Measurements from ENCODE around the gene RNASE12.
A peak's percentile ranks its signal among the peaks of the same experiment; 100 is the strongest.

Gene RNASE12

DNA sequence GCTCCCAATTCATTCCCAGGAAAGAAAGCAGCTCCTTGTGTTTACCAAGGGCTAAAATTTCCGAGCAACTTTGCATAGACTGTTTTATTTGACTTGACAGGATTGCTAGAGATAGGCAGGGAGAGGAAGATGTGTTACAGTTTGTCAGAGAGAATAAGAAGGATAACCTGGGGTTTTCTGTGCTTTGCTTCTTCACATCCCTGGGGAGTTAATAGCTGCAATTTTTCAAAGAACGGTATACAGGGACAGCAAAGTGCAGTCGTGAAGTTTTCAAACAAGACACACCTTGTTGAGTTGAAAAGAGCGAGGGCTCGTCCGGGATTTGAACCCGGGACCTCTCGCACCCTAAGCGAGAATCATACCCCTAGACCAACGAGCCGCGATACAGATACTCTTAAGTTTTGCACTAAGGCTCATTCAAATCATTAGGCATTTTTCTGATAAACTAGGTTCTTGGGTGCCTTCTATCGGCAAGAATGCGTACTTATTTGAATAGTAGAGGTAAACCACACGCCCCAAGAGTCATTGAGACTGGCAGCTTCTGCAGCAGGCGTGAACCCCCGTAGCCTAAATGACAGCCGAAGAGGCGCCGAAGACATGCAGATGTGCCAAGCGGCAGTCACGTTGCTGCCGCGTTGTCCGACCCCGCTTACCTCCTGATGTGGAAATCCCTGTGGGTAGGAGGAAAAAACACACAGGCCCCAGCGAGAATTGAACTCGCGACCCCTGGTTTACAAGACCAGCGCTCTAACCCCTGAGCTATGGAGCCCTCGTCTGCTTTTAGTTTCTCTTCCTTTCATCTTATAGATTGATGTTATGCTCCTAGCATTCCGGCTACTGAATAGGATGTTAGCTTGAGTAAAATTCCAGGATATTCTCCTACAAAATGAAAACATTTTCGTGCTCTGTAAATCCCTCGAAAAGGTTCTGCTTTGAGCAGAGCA is 22.2 kb upstream of the RNASE12 start:
- peaks cover 14% of the 10 kb centered on the region for H3K4me1 ChIP-seq (ENCODE audit: control insufficient read depth, insufficient read depth, low read length, unreplicated experiment)
- peak overlapping the region; percentile 80 for H3K4me3 ChIP-seq (ENCODE audit: low read depth, low read length)

DNA sequence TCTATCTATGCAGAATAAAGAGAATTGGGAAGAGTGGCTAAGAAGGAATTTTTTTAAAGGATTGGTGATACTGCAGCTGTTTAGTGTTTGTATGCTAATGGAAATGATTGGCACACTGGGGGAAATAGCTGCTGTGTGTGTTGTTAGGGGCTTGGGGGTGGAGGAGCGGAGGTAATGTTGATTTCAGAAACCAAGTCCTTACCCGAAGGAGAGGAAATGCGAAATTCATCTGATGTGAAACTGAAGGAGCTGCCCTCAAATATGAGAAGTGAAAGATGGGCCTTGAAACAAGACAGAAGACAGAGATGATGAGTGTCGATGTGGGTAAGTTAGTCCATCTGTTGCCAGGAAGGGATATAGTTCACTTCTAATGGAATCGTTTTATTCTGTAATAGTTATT is 21.2 kb upstream of the RNASE12 start:
- H3K4me1 ChIP-seq (ENCODE audit: control insufficient read depth, insufficient read depth, low read length, unreplicated experiment) = peaks cover 14% of the 10 kb centered on the region
- no peak overlapping the region for H3K4me3 ChIP-seq (ENCODE audit: low read depth, low read length)
- H3K79me2 ChIP-seq (ENCODE audit: control insufficient read depth, insufficient read depth, low read length, unreplicated experiment) = no peaks in the 10 kb centered on the region
- no peaks in the 10 kb centered on the region; the same call in 1 of the 2 replicates for H3K27me3 ChIP-seq (ENCODE audit: insufficient read depth, low read length)
- H2AFZ ChIP-seq (ENCODE audit: low read length, unreplicated experiment) = no peak overlapping the region
- no peak overlapping the region for H3K27ac ChIP-seq (ENCODE audit: low read depth, low read length)
- H3K36me3 ChIP-seq (ENCODE audit: insufficient read depth, low read length) = no peaks in the 10 kb centered on the region

More for the DNA sequence above, 22.2 kb upstream of the RNASE12 start:
- Histone ChIP-seq H3K27me3 (ENCODE audit: insufficient read depth, low read length) (no peaks in the 10 kb centered on the region; the same call in 1 of the 2 replicates), H2AFZ (ENCODE audit: low read length, unreplicated experiment) (peak overlapping the region; percentile 94), H3K79me2 (ENCODE audit: control insufficient read depth, insufficient read depth, low read length, unreplicated experiment) (no peaks in the 10 kb centered on the region), H3K27ac (ENCODE audit: low read depth, low read length) (peak overlapping the region; percentile 68), H3K36me3 (ENCODE audit: insufficient read depth, low read length) (no peaks in the 10 kb centered on the region)

DNA sequence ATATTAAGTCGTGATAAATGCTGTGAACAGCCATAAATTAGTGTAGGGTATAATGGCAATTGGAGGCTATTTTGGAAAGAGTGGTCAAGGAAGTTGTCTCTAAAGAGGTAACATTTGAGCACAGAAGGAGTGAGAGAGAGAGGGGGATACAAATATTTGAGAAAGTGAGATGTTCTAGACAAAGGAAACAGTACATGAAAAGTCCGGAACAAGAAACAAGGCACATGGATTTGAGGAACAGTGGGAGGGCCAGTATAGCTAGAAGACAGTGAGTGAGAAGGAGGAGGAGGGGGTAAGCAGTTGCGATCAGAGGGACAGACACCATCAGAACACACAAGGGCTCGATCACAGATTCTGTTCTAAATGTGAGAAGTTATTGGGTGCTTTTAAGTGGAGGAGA is 20.1 kb upstream of the RNASE12 start:
- H3K79me2 ChIP-seq (ENCODE audit: control insufficient read depth, insufficient read depth, low read length, unreplicated experiment) = no peaks in the 10 kb centered on the region
- no peaks in the 10 kb centered on the region for H3K36me3 ChIP-seq (ENCODE audit: insufficient read depth, low read length)
- H3K4me1 ChIP-seq (ENCODE audit: control insufficient read depth, insufficient read depth, low read length, unreplicated experiment) = peaks cover 18% of the 10 kb centered on the region
- no peak overlapping the region for H2AFZ ChIP-seq (ENCODE audit: low read length, unreplicated experiment)
- no peaks in the 10 kb centered on the region; the same call in 1 of the 2 replicates for H3K27me3 ChIP-seq (ENCODE audit: insufficient read depth, low read length)
- no peak overlapping the region for H3K4me3 ChIP-seq (ENCODE audit: low read depth, low read length)
- H3K27ac ChIP-seq (ENCODE audit: low read depth, low read length) = no peak overlapping the region

DNA sequence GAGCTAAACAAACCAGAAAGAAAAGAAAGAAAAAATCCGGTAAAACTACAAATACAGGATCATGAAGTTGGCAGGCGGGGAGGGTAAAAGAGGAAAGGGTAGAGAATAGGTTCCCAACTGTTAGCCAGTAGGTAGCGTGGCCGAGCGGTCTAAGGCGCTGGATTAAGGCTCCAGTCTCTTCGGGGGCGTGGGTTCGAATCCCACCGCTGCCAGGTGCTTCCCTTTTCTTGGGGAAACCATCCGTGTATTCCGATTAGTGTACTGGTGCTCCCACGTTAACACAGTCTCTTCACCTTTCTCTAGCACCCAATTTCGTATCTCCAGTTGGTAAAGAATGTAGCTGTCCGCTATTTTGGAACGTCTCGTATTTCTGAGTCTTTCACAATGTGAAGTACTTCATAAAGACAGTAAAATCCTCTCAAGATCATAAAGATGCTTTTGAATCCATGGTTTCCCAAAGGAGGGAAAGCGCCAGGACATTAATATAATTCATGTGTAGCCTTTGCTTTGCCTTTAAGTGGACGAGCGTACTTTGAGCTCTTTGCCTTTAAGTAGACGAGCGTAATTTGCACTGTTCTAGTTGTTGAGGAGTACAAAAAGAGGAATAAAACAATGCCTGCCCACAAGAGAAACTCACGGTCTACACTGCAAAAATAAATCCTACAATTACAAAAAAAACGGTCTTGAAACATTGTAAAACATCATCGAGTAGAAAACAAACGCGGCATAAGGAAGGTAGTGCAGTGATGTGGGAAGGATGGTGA is 19.0 kb upstream of the RNASE12 start:
- Histone ChIP-seq H3K79me2 (ENCODE audit: control insufficient read depth, insufficient read depth, low read length, unreplicated experiment) (no peaks in the 10 kb centered on the region), H3K27ac (ENCODE audit: low read depth, low read length) (no peak overlapping the region), H3K4me1 (ENCODE audit: control insufficient read depth, insufficient read depth, low read length, unreplicated experiment) (peaks cover 18% of the 10 kb centered on the region), H3K4me3 (ENCODE audit: low read depth, low read length) (peak overlapping the region; percentile 97), H3K36me3 (ENCODE audit: insufficient read depth, low read length) (no peaks in the 10 kb centered on the region), H3K27me3 (ENCODE audit: insufficient read depth, low read length) (no peaks in the 10 kb centered on the region; the same call in 1 of the 2 replicates), H2AFZ (ENCODE audit: low read length, unreplicated experiment) (peak overlapping the region; percentile 96)

DNA sequence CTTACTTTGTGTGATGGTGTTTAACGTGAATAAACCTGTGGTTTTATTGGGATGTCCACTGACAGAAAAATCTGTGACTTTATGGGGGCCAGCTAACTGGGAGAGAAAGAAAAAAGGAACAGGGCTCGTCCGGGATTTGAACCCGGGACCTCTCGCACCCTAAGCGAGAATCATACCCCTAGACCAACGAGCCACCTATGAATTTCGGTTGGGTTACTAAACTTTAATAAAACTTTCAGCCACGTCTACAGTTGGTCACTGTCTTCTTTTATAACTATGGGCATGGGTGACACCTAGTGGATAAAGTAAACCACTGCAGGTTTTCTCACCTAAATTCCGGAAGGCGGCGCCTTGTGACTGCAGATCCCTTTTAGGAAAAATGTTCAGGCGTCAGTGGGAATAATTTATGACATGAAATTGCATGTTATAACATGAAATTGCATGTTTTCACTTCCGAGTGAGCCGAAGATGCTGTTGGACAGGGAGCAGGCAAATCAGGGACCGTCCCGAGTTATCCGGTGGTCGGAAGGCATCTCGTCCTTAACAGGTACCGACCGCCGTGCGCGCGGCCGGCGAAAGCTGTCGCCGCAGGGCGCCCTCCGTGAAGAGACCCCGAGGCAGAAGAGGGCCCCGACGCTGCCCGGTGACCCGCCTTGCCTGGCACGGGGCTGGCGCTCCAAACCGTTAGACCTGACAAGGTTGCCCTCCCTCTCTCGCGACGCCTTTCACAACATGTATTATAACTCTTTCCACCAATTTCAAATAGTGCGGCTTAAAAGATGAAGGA is 18.2 kb upstream of the RNASE12 start:
- peak overlapping the region; percentile 96 for H2AFZ ChIP-seq (ENCODE audit: low read length, unreplicated experiment)
- H3K27me3 ChIP-seq (ENCODE audit: insufficient read depth, low read length) = no peaks in the 10 kb centered on the region; the same call in 1 of the 2 replicates
- H3K27ac ChIP-seq (ENCODE audit: low read depth, low read length) = no peak overlapping the region
- H3K36me3 ChIP-seq (ENCODE audit: insufficient read depth, low read length) = no peaks in the 10 kb centered on the region
- H3K4me1 ChIP-seq (ENCODE audit: control insufficient read depth, insufficient read depth, low read length, unreplicated experiment) = peaks cover 11% of the 10 kb centered on the region
- no peaks in the 10 kb centered on the region for H3K79me2 ChIP-seq (ENCODE audit: control insufficient read depth, insufficient read depth, low read length, unreplicated experiment)
- peak overlapping the region; percentile 97 for H3K4me3 ChIP-seq (ENCODE audit: low read depth, low read length)

DNA sequence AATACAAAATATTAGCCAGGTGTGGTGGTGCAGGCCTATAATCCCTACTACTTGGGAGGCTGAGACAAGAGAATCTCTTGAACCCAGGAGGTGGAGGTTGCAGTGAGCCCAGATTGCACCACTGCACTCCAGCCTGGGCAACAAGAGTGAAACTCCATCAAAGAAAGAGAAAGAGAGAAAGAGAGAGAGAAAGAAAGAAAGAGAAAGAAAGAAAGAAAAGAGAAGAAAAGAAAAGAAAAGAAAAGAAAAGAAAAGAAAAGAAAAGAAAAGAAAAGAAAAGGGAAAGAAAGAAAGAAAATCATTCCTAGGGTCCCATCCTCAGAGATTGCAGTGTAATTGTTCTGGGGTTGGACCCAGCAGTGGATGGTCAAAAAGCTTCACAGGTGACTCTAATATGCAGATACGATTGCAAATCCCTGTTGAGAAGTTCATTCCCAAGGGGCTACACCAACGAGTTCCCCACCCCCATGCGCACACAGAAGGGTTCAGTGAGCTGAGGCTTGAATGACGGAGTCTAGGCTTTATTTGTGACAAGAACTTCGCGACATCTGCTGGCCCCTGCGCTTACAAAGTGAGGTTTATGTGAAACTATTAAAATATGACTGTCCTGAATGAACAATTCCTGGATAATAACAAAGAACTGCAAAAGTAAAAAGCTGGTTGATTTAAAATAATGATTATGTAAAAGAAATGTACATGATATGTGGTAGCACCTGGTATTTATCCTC is 17.4 kb upstream of the RNASE12 start:
- Histone ChIP-seq H3K27me3 (ENCODE audit: insufficient read depth, low read length) (no peaks in the 10 kb centered on the region; the same call in 1 of the 2 replicates), H3K27ac (ENCODE audit: low read depth, low read length) (no peak overlapping the region), H3K4me3 (ENCODE audit: low read depth, low read length) (no peak overlapping the region; the same call in 1 of the 2 replicates)

DNA sequence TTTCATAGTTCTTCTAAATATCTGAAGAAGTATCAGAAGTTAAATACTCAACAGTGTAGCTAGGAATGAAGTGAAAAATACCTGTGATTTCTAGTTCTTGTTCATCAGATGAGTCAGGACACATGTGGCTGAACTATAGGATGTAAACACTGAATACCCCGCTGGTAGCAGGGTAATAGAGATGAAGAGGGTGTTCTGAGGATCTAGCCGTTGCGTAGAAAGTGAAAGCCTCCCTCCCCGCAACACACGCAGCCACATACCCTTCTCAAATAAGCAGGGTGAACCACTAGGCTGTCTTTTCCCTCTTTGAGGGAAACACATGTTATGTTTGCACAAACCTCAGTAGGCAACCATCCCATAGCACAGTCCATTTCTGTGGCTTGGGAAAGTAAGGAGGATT is 16.4 kb upstream of the RNASE12 start:
- Histone ChIP-seq H3K27ac (ENCODE audit: low read depth, low read length) (no peak overlapping the region), H3K4me3 (ENCODE audit: low read depth, low read length) (no peak overlapping the region), H3K4me1 (ENCODE audit: control insufficient read depth, insufficient read depth, low read length, unreplicated experiment) (peaks cover 10% of the 10 kb centered on the region), H3K79me2 (ENCODE audit: control insufficient read depth, insufficient read depth, low read length, unreplicated experiment) (no peaks in the 10 kb centered on the region), H3K36me3 (ENCODE audit: insufficient read depth, low read length) (no peaks in the 10 kb centered on the region), H3K27me3 (ENCODE audit: insufficient read depth, low read length) (no peaks in the 10 kb centered on the region; the same call in 1 of the 2 replicates), H2AFZ (ENCODE audit: low read length, unreplicated experiment) (no peak overlapping the region)

More for the DNA sequence above, 17.4 kb upstream of the RNASE12 start:
- Histone ChIP-seq H3K36me3 (ENCODE audit: insufficient read depth, low read length) (no peaks in the 10 kb centered on the region), H2AFZ (ENCODE audit: low read length, unreplicated experiment) (no peak overlapping the region), H3K4me1 (ENCODE audit: control insufficient read depth, insufficient read depth, low read length, unreplicated experiment) (peaks cover 10% of the 10 kb centered on the region), H3K79me2 (ENCODE audit: control insufficient read depth, insufficient read depth, low read length, unreplicated experiment) (no peaks in the 10 kb centered on the region)

DNA sequence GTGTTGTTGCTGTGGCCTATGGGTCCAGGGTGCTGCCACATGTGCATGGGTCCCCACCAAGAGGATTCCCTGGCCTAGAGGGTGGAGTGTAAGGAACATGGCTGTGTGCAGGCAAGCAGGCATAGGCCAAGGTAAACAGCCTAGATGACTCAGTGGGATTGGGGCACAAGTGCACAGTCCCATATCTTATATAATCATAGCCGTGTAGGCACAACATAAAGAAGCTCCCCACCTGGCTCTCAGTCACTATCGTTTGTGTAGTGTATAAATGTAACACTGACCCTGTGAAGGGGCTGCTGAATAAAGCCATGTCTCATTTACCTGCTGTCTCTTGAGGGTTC is 15.7 kb upstream of the RNASE12 start:
- H3K4me3 ChIP-seq (ENCODE audit: low read depth, low read length) = no peak overlapping the region
- peaks cover 10% of the 10 kb centered on the region for H3K4me1 ChIP-seq (ENCODE audit: control insufficient read depth, insufficient read depth, low read length, unreplicated experiment)
- no peaks in the 10 kb centered on the region; the same call in 1 of the 2 replicates for H3K27me3 ChIP-seq (ENCODE audit: insufficient read depth, low read length)
- no peak overlapping the region for H2AFZ ChIP-seq (ENCODE audit: low read length, unreplicated experiment)
- H3K27ac ChIP-seq (ENCODE audit: low read depth, low read length) = no peak overlapping the region
- no peaks in the 10 kb centered on the region for H3K36me3 ChIP-seq (ENCODE audit: insufficient read depth, low read length)
- no peaks in the 10 kb centered on the region for H3K79me2 ChIP-seq (ENCODE audit: control insufficient read depth, insufficient read depth, low read length, unreplicated experiment)

DNA sequence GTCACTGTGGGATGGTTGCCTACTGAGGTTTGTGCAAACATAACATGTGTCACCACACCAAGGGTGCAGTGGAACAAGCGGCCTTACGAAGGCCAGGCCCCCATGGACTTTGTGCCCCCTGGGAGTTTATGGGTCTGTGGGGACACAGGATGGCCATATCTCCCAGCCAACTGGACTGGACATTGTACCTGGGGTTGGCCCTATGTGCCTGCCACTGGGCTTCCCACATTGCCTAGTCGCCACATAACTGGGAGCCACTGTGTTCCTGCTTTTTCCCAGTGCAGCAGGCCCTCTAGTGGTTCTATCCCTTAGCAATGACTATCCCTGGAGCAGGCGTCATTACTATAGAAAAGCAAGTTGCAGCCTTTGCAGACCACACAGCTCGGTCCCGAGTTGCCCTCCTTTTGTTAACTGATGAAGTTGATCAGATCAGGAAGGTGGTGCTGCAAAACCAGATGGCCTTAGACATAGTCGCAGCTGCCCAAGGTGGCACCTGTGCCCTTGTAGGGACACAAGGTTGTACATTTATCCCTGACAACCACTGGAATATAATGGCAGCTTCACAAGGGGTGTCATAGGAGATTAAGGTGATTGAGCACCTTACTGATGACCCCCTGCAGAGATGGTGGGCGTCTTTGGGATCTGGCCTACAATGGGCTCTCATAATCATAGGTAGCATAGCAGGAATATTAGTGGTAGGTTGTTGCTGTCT is 15.2 kb upstream of the RNASE12 start:
- no peak overlapping the region for H3K4me3 ChIP-seq (ENCODE audit: low read depth, low read length)
- H3K4me1 ChIP-seq (ENCODE audit: control insufficient read depth, insufficient read depth, low read length, unreplicated experiment) = peaks cover 10% of the 10 kb centered on the region
- no peak overlapping the region for H3K27ac ChIP-seq (ENCODE audit: low read depth, low read length)
- H3K27me3 ChIP-seq (ENCODE audit: insufficient read depth, low read length) = no peaks in the 10 kb centered on the region; the same call in 1 of the 2 replicates
- H3K79me2 ChIP-seq (ENCODE audit: control insufficient read depth, insufficient read depth, low read length, unreplicated experiment) = no peaks in the 10 kb centered on the region
- H3K36me3 ChIP-seq (ENCODE audit: insufficient read depth, low read length) = no peaks in the 10 kb centered on the region
- no peak overlapping the region for H2AFZ ChIP-seq (ENCODE audit: low read length, unreplicated experiment)

Data from ACC112 (cell line).